WTC11 (cell line): Measurements from ENCODE around the gene LNX2. TPM values are rescaled to one million over a fixed set of nuclear protein-coding genes. Genes with fewer than 3 reads are reported as not detected.

Experiments used
- ATAC-seq: fragments of 200-7000 bp; cut with Tn5 transposase; 2 replicates; pipeline ENCODE4 v1.10.0; 2021; ENCODE audit warnings: mild to moderate bottlenecking, moderate library complexity
- CTCF ChIA-PET: fragments of 300-600 bp; sonication (Branson Sonifier 250); formaldehyde crosslinking; loops from one replicate; lab custom pipeline; 2021; ENCODE audit warnings: antibody characterized with exemption; lab: Charles Lee
- POLR2A ChIA-PET: fragments of 350-600 bp; sonication (Branson Sonifier 250); formaldehyde crosslinking; loops from one replicate; lab custom pipeline; 2021; ENCODE audit warnings: antibody characterized with exemption; lab: Charles Lee
- DNase-seq: peaks from one replicate; pipeline ENCODE4 v3.0.0; 2021; ENCODE audit warnings: low spot score
- H3K27ac Mint-ChIP-seq: 2 replicates; pipeline ENCODE4 v1.8.0; 2021; ENCODE audit warnings: mixed read lengths
- H3K27me3 Mint-ChIP-seq: 2 replicates; pipeline ENCODE4 v1.8.0; 2021; ENCODE audit warnings: low read depth, mild to moderate bottlenecking, moderate library complexity, mixed read lengths
- H3K36me3 Mint-ChIP-seq: 2 replicates; pipeline ENCODE4 v1.8.0; 2021; ENCODE audit warnings: mixed read lengths
- H3K4me1 Mint-ChIP-seq: 2 replicates; pipeline ENCODE4 v1.8.0; 2022; ENCODE audit warnings: mixed read lengths
- H3K4me3 Mint-ChIP-seq: 2 replicates; pipeline ENCODE4 v1.8.0; 2021; ENCODE audit warnings: mild to moderate bottlenecking, moderate library complexity, mixed read lengths
- H3K9me3 Mint-ChIP-seq: 2 replicates; pipeline ENCODE4 v1.8.0; 2021; ENCODE audit warnings: mixed read lengths
- AFF4 ChIP-seq: sonication (generic); formaldehyde crosslinking; IDR thresholded peaks from 2 replicates; pipeline ENCODE4 v1.8.1; 2023; ENCODE audit warnings: mild to moderate bottlenecking, missing genetic modification reagents, borderline replicate concordance
- ATF1 ChIP-seq: sonication (generic); formaldehyde crosslinking; IDR thresholded peaks from 2 replicates; pipeline ENCODE4 v1.8.1; 2023; ENCODE audit warnings: mild to moderate bottlenecking, moderate library complexity, missing genetic modification reagents
- ATF3 ChIP-seq: sonication (generic); formaldehyde crosslinking; conservative IDR thresholded peaks from 2 replicates; pipeline ENCODE4 v1.8.1; 2022; ENCODE audit warnings: mild to moderate bottlenecking, missing genetic modification reagents
- CBFB ChIP-seq: sonication (generic); formaldehyde crosslinking; IDR thresholded peaks from 2 replicates; pipeline ENCODE4 v1.8.1; 2022; ENCODE audit warnings: mild to moderate bottlenecking, low read depth, missing genetic modification reagents
- CREM ChIP-seq: sonication (generic); formaldehyde crosslinking; IDR thresholded peaks from 2 replicates; pipeline ENCODE4 v1.8.1; 2022; ENCODE audit warnings: mild to moderate bottlenecking, missing genetic modification reagents, moderate library complexity
- FOXK1 ChIP-seq: sonication (generic); formaldehyde crosslinking; IDR thresholded peaks from 2 replicates; pipeline ENCODE4 v1.8.0; 2022; ENCODE audit warnings: mild to moderate bottlenecking, moderate library complexity, missing genetic modification reagents
- FOXP4 ChIP-seq: sonication (generic); formaldehyde crosslinking; IDR thresholded peaks from 2 replicates; pipeline ENCODE4 v1.8.0; 2022; ENCODE audit warnings: mild to moderate bottlenecking, missing genetic modification reagents
- GABPB1 ChIP-seq: sonication (generic); formaldehyde crosslinking; IDR thresholded peaks from 2 replicates; pipeline ENCODE4 v1.8.1; 2023; ENCODE audit warnings: mild to moderate bottlenecking, missing genetic modification reagents
- NFYB ChIP-seq: sonication (generic); formaldehyde crosslinking; conservative IDR thresholded peaks from 2 replicates; pipeline ENCODE4 v1.8.0; 2022; ENCODE audit warnings: low read depth, missing genetic modification reagents
- NR2C2 ChIP-seq: sonication (generic); formaldehyde crosslinking; IDR thresholded peaks from 2 replicates; pipeline ENCODE4 v1.8.0; 2022; ENCODE audit warnings: mild to moderate bottlenecking, missing genetic modification reagents
- PRDM15 ChIP-seq: sonication (generic); formaldehyde crosslinking; IDR thresholded peaks from 2 replicates; pipeline ENCODE4 v1.8.0; 2022; ENCODE audit warnings: missing genetic modification reagents
- PREB ChIP-seq: sonication (generic); formaldehyde crosslinking; IDR thresholded peaks from 2 replicates; pipeline ENCODE4 v1.8.1; 2022; ENCODE audit warnings: mild to moderate bottlenecking, missing genetic modification reagents, moderate library complexity, borderline replicate concordance
- RELA ChIP-seq: sonication (generic); formaldehyde crosslinking; IDR thresholded peaks from 2 replicates; pipeline ENCODE4 v1.8.1; 2022; ENCODE audit warnings: missing genetic modification reagents, mild to moderate bottlenecking, borderline replicate concordance
- SP1 ChIP-seq: sonication (generic); formaldehyde crosslinking; conservative IDR thresholded peaks from 2 replicates; pipeline ENCODE4 v1.8.1; 2022; ENCODE audit warnings: missing genetic modification reagents
- TEAD1 ChIP-seq: sonication (generic); formaldehyde crosslinking; IDR thresholded peaks from 2 replicates; pipeline ENCODE4 v1.8.0; 2022; ENCODE audit warnings: mild to moderate bottlenecking, missing genetic modification reagents
- TP53 ChIP-seq: sonication (generic); formaldehyde crosslinking; IDR thresholded peaks from 2 replicates; pipeline ENCODE4 v1.8.1; 2023; ENCODE audit warnings: mild to moderate bottlenecking, missing genetic modification reagents
- total RNA-seq: library from RNA; stranded (reverse); gene quantifications from 3 replicates; pipeline ENCODE4 v1.2.3, GENCODE V29; 2021

Gene LNX2
- total RNA-seq, 1 experiment from 2014 or later, result 10.1 TPM

GRCh38 chr13:27641711-27642502, 21.6 kb upstream of the LNX2 start:
- POLR2A ChIA-PET, result no interaction called here
- peaks cover 4% of the 10 kb centered on the region for H3K36me3 Mint-ChIP-seq
- 0 out of 2 replicates have a peak, but pooled peaks have one; percentile 38 for TF ChIP-seq GABPB1 (CRISPR knock-in tag)
- no peak for TF ChIP-seq RELA (CRISPR knock-in tag)

GRCh38 chr13:27639186-27639585, 18.9 kb upstream of the LNX2 start:
- H3K4me3 Mint-ChIP-seq, result no peak overlapping the region
- H3K27ac Mint-ChIP-seq, result no peak overlapping the region
- H3K27me3 Mint-ChIP-seq, result no peaks in the 10 kb centered on the region
- POLR2A ChIA-PET, result interaction anchor here (1.1 to 1.7 kb wide), 3 partner anchors 17 to 106 kb away, joined by 3 to 7 read pairs (median 3); partner anchors contain the start of gene LNX2
- no peak for DNase-seq
- TF ChIP-seq NR2C2, result no peak
- no peak for TF ChIP-seq NFYB (CRISPR knock-in tag)
- TF ChIP-seq FOXP4, result no peak
- no peak for TF ChIP-seq CBFB
- no peak for TF ChIP-seq TEAD1 (CRISPR knock-in tag)
- no peak for TF ChIP-seq RELA (CRISPR knock-in tag)
- no peak for TF ChIP-seq CREM
- no peak for TF ChIP-seq SP1 (CRISPR knock-in tag)
- H3K9me3 Mint-ChIP-seq, result no peaks in the 10 kb centered on the region
- H3K4me1 Mint-ChIP-seq, result peaks cover 9% of the 10 kb centered on the region
- no peaks in the 10 kb centered on the region for H3K36me3 Mint-ChIP-seq
- CTCF ChIA-PET, result interaction anchor here (0.6 to 1.2 kb wide), 3 partner anchors 106 to 188 kb away, joined by 3 to 4 read pairs (median 4); no protein-coding TSS in a partner anchor
- ATAC-seq, result no peak

More at GRCh38 chr13:27641711-27642502, 21.6 kb upstream of the LNX2 start:
- peaks cover 23% of the 10 kb centered on the region for H3K4me1 Mint-ChIP-seq
- ATAC-seq (no peak), DNase-seq (no peak)
- 0 out of 2 replicates have a peak, but pooled peaks cover 3% of the 10 kb centered on the region for H3K9me3 Mint-ChIP-seq
- H3K27me3 Mint-ChIP-seq, result no peaks in the 10 kb centered on the region
- H3K4me3 Mint-ChIP-seq, result no peak overlapping the region
- CTCF ChIA-PET, result interaction anchor here (0.8 to 0.9 kb wide), 2 partner anchors 129 to 185 kb away, joined by 3 read pairs; no protein-coding TSS in a partner anchor
- no peak overlapping the region for H3K27ac Mint-ChIP-seq

- DNase-seq (no peak), ATAC-seq (no peak)
- peaks cover 3% of the 10 kb centered on the region; the same call in 1 of the 2 replicates for H3K4me1 Mint-ChIP-seq
- no peaks in the 10 kb centered on the region for H3K27me3 Mint-ChIP-seq
- H3K4me3 Mint-ChIP-seq, result no peak overlapping the region
- ChIA-PET CTCF (interaction anchor here (0.6 to 0.8 kb wide), 4 partner anchors 16 to 696 kb away, joined by 3 to 4 read pairs (median 3); no protein-coding TSS in a partner anchor), POLR2A (interaction anchor here (1.1 to 1.7 kb wide), 2 partner anchors 16 to 18 kb away, joined by 3 to 7 read pairs; partner anchors contain the start of gene LNX2)
- H3K9me3 Mint-ChIP-seq, result no peaks in the 10 kb centered on the region
- H3K27ac Mint-ChIP-seq, result no peak overlapping the region
- TF ChIP-seq ATF1 (CRISPR knock-in tag), result no peak
- TF ChIP-seq ATF3 (CRISPR knock-in tag), result no peak
- TF ChIP-seq PRDM15, result no peak
- TF ChIP-seq FOXK1, result no peak
- no peak for TF ChIP-seq AFF4 (CRISPR knock-in tag)
- TF ChIP-seq TP53 (CRISPR knock-in tag), result no peak
- TF ChIP-seq PREB, result no peak
- no peaks in the 10 kb centered on the region for H3K36me3 Mint-ChIP-seq
Observed at GRCh38 chr13:27638521-27638920, 18.2 kb upstream of the LNX2 start.
